ENCODE measurements around the gene MIEF2. TPM values are rescaled to one million over a fixed set of nuclear protein-coding genes. Genes with fewer than 3 reads are reported as not detected.

The MIEF2 gene
- polyA plus RNA-seq, 4 donors, result 13.7 to 17.9 (median 14.1) TPM

- DNase-seq (ENCODE audit: low read depth in 4 of 4, low spot score in 3 of 4), result no peak
These were observed 5.4 kb upstream of the MIEF2 start for GRCh38 chr17:18254888-18255649.

- no peak for DNase-seq (ENCODE audit: low read depth in 4 of 4, low spot score in 3 of 4)
These were observed 4.1 kb upstream of the MIEF2 start for GRCh38 chr17:18256351-18256750.

GRCh38 chr17:18256776-18257175 lies 3.7 kb upstream of the MIEF2 start:
- no peak for DNase-seq (ENCODE audit: low read depth in 4 of 4, low spot score in 3 of 4)

GRCh38 chr17:18257268-18257981 lies 3.0 kb upstream of the MIEF2 start:
- DNase-seq (ENCODE audit: low read depth in 4 of 4, low spot score in 3 of 4), result no peak

- DNase-seq (ENCODE audit: low read depth in 4 of 4, low spot score in 3 of 4), result no peak
These were observed 2.5 kb upstream of the MIEF2 start for GRCh38 chr17:18257982-18258355.

- no peak for DNase-seq (ENCODE audit: low read depth in 4 of 4, low spot score in 3 of 4)
These were observed 2.0 kb upstream of the MIEF2 start, which contains the start of gene FLII for GRCh38 chr17:18258356-18259038. Gene FLII, minus strand, starts transcription at chr17:18258738. Its CDS starts 48 bp downstream, at chr17:18258690.

- DNase-seq (ENCODE audit: low read depth in 4 of 4, low spot score in 3 of 4), result no peak
These were observed 686 bp upstream of the MIEF2 start for GRCh38 chr17:18259621-18260331.

- DNase-seq (ENCODE audit: low read depth in 4 of 4, low spot score in 3 of 4), result no peak
These were observed 669 bp downstream of the MIEF2 start for GRCh38 chr17:18261146-18261515.

GRCh38 chr17:18261659-18262058 lies 1.2 kb downstream of the MIEF2 start:
- no peak for DNase-seq (ENCODE audit: low read depth in 4 of 4, low spot score in 3 of 4)

GRCh38 chr17:18262111-18262510 lies 1.6 kb downstream of the MIEF2 start:
- no peak for DNase-seq (ENCODE audit: low read depth in 4 of 4, low spot score in 3 of 4)

- DNase-seq (ENCODE audit: low read depth in 4 of 4, low spot score in 3 of 4), result no peak
These were observed 2.2 kb downstream of the MIEF2 start for GRCh38 chr17:18262641-18263040.

GRCh38 chr17:18263885-18264682 lies 3.6 kb downstream of the MIEF2 start:
- no peak for DNase-seq (ENCODE audit: low read depth in 4 of 4, low spot score in 3 of 4)

GRCh38 chr17:18267366-18267765 lies 6.9 kb downstream of the MIEF2 start:
- no peak for DNase-seq (ENCODE audit: low read depth in 4 of 4, low spot score in 3 of 4)

- DNase-seq (ENCODE audit: low read depth in 4 of 4, low spot score in 3 of 4), result no peak
These were observed 7.7 kb downstream of the MIEF2 start for GRCh38 chr17:18267927-18268711.

GRCh38 chr17:18270046-18270931 lies 9.8 kb downstream of the MIEF2 start:
- no peak for DNase-seq (ENCODE audit: low read depth in 4 of 4, low spot score in 3 of 4)

- no peak for DNase-seq (ENCODE audit: low read depth in 4 of 4, low spot score in 3 of 4)
These were observed 16.6 kb downstream of the MIEF2 start for GRCh38 chr17:18277076-18277475.

- no peak for DNase-seq (ENCODE audit: low read depth in 4 of 4, low spot score in 3 of 4)
These were observed 18.4 kb downstream of the MIEF2 start for GRCh38 chr17:18278867-18279266.

GRCh38 chr17:18280249-18280648 lies 19.8 kb downstream of the MIEF2 start:
- no peak for DNase-seq (ENCODE audit: low read depth in 4 of 4, low spot score in 3 of 4)

All from left renal pelvis (tissue), 4 donors.